ENCODE data around the gene DIAPH3.

DNA sequence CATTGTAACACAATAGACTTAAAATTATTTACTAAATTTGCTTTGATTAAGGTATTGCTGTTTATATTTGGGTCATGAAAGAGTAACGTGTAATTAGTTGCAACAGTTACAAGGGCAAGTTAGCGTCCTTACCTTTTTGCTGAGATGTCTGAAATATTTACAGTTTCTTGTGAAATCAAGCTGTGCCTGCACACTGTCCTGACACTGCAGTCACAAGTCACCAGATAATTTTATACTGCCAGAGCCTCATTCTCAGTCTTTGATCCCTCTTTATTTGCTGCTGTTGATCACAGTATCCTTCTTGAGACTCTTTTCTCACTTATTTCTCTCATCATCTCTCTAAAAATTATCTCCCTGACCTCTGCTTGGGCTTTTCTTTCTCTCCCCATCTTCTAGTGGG, 8.4 kb upstream of the DIAPH3 start:
- TF ChIP-seq, protein P1, sequence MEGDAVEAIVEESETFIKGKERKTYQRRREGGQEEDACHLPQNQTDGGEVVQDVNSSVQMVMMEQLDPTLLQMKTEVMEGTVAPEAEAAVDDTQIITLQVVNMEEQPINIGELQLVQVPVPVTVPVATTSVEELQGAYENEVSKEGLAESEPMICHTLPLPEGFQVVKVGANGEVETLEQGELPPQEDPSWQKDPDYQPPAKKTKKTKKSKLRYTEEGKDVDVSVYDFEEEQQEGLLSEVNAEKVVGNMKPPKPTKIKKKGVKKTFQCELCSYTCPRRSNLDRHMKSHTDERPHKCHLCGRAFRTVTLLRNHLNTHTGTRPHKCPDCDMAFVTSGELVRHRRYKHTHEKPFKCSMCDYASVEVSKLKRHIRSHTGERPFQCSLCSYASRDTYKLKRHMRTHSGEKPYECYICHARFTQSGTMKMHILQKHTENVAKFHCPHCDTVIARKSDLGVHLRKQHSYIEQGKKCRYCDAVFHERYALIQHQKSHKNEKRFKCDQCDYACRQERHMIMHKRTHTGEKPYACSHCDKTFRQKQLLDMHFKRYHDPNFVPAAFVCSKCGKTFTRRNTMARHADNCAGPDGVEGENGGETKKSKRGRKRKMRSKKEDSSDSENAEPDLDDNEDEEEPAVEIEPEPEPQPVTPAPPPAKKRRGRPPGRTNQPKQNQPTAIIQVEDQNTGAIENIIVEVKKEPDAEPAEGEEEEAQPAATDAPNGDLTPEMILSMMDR (IDR thresholded peaks at IDR 0.05; ENCODE audit: poor library complexity, severe bottlenecking): no peak
- TF ChIP-seq, protein P2, sequence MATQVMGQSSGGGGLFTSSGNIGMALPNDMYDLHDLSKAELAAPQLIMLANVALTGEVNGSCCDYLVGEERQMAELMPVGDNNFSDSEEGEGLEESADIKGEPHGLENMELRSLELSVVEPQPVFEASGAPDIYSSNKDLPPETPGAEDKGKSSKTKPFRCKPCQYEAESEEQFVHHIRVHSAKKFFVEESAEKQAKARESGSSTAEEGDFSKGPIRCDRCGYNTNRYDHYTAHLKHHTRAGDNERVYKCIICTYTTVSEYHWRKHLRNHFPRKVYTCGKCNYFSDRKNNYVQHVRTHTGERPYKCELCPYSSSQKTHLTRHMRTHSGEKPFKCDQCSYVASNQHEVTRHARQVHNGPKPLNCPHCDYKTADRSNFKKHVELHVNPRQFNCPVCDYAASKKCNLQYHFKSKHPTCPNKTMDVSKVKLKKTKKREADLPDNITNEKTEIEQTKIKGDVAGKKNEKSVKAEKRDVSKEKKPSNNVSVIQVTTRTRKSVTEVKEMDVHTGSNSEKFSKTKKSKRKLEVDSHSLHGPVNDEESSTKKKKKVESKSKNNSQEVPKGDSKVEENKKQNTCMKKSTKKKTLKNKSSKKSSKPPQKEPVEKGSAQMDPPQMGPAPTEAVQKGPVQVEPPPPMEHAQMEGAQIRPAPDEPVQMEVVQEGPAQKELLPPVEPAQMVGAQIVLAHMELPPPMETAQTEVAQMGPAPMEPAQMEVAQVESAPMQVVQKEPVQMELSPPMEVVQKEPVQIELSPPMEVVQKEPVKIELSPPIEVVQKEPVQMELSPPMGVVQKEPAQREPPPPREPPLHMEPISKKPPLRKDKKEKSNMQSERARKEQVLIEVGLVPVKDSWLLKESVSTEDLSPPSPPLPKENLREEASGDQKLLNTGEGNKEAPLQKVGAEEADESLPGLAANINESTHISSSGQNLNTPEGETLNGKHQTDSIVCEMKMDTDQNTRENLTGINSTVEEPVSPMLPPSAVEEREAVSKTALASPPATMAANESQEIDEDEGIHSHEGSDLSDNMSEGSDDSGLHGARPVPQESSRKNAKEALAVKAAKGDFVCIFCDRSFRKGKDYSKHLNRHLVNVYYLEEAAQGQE (IDR thresholded peaks at IDR 0.05; ENCODE audit: borderline replicate concordance): no peak
- no peak for TF ChIP-seq POLR2AphosphoS5 (IDR thresholded peaks at IDR 0.05)
